ENCODE results near the gene ZNF132.
"Not testable (repeated sequence)": the region's sequence is repeated elsewhere in the genome, so short reads cannot be mapped to it uniquely, and the experiment has no call there.

Gene ZNF132

DNA sequence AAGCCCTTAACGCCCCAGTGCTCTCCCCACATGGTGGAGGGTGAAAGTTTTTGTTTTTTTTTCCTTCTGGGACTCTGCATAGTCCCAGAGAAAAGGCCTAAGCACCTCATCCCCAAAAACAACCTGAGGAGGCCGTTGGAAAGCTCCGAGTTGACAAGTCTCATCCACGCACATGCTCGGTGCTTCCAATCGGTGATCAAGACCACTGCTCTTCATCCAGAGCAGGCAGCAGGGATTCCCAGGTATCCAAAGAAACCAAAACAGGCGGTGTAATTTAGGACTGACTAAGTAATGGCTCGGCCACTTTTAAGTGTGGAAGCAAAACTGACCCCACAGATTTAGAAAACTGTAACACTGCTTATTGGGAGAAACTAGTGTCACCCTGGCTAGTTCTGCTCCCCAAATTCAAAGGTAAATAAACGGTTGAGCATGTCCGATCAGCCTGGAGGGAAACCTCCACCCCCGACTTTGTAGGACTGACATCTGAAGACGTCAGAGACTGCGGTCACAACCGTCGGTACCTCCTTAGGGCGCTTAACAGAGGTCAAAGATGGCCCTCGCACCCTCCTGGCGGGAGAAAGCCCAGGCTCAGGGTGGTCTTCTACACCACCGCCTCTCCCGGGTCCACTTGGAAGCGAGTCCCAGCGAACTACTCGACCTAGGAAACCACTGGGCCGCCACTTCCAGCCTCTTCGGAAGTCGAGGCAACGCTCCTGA lies 35.2 kb upstream of the ZNF132 start:
- TF ChIP-seq, protein P1, sequence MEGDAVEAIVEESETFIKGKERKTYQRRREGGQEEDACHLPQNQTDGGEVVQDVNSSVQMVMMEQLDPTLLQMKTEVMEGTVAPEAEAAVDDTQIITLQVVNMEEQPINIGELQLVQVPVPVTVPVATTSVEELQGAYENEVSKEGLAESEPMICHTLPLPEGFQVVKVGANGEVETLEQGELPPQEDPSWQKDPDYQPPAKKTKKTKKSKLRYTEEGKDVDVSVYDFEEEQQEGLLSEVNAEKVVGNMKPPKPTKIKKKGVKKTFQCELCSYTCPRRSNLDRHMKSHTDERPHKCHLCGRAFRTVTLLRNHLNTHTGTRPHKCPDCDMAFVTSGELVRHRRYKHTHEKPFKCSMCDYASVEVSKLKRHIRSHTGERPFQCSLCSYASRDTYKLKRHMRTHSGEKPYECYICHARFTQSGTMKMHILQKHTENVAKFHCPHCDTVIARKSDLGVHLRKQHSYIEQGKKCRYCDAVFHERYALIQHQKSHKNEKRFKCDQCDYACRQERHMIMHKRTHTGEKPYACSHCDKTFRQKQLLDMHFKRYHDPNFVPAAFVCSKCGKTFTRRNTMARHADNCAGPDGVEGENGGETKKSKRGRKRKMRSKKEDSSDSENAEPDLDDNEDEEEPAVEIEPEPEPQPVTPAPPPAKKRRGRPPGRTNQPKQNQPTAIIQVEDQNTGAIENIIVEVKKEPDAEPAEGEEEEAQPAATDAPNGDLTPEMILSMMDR (conservative IDR thresholded peaks at IDR 0.05; ENCODE audit: control insufficient read depth, insufficient read depth, low read depth, low read length) = no peak
- peak overlapping the region; percentile 72 for H3K4me3 ChIP-seq (ENCODE audit: control insufficient read depth, low read depth, low read length)
- peak; percentile 57 for DNase-seq (ENCODE audit: low read depth)

DNA sequence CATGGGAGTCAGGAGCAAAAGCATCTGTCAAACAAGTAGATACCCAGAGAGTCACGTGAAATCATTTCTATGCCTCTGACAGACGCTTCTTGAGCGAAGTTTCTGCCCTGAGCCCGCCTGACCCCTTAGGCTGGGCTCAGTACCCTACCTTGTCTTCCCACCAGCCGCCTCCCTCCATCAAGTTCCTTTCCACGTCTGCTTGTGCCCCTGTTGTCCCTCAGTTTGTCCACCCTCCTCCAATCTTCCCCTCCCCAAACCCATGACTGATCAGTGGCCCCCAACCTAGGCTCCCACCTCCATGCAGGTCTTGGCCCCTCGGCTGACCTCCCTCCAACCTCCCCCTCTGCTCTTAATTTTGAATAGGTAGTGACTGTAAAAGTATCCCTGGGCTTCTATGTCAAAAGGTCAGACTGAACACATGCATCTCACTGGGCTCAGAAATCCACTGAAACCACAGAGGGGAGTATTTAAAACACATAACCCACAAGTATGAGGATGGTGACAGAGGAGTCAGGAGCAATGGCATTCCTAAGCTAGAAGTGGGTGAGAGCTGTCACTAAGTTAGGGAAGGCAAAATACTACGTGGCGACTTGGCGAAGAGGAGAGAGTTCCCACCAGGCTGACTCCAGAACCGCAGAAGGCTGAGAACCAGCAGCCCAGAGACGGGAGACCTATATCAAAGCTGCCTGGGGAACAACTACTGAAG lies 34.5 kb upstream of the ZNF132 start:
- DNase-seq (ENCODE audit: low read depth) = peak; percentile 58
- H3K4me3 ChIP-seq (ENCODE audit: control insufficient read depth, low read depth, low read length) = no peak overlapping the region
- TF ChIP-seq, protein P1 (conservative IDR thresholded peaks at IDR 0.05; ENCODE audit: control insufficient read depth, insufficient read depth, low read depth, low read length) = no peak

DNA sequence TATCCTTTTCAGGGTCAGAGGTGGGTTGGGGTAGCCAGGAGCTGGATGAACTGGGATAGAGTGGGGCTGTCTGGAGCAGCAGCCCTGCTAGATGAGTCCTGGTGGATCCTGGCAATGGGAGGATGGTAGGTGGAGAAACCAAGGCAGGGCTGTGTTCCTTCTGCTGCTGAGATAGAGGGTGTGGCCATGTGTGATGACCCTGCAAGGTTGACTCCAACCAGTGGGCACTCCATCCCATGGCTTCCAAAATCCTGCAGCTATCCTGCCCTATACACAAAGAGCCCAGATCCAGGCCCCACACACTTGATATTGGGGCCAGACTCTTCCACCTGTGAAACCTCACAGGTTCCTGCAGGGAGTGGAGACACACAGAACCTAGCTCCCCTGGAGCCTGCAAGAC lies 33.8 kb upstream of the ZNF132 start:
- TF ChIP-seq, protein P1 (conservative IDR thresholded peaks at IDR 0.05; ENCODE audit: control insufficient read depth, insufficient read depth, low read depth, low read length) = no peak
- H3K4me3 ChIP-seq (ENCODE audit: control insufficient read depth, low read depth, low read length) = no peak overlapping the region

GRCh38 chr19:58471736-58472135 lies 31.8 kb upstream of the ZNF132 start:
- no peak for DNase-seq (ENCODE audit: low read depth)
- no peak overlapping the region for H3K4me3 ChIP-seq (ENCODE audit: control insufficient read depth, low read depth, low read length)
- TF ChIP-seq, protein P1 (conservative IDR thresholded peaks at IDR 0.05; ENCODE audit: control insufficient read depth, insufficient read depth, low read depth, low read length) = no peak

More for the DNA sequence above, 33.8 kb upstream of the ZNF132 start:
- no peak for DNase-seq (ENCODE audit: low read depth)

- not testable (repeated sequence) for DNase-seq (ENCODE audit: low read depth); H3K4me3 ChIP-seq (ENCODE audit: control insufficient read depth, low read depth, low read length)
Observed at GRCh38 chr19:58470837-58471543, 31.0 kb upstream of the ZNF132 start.

DNA sequence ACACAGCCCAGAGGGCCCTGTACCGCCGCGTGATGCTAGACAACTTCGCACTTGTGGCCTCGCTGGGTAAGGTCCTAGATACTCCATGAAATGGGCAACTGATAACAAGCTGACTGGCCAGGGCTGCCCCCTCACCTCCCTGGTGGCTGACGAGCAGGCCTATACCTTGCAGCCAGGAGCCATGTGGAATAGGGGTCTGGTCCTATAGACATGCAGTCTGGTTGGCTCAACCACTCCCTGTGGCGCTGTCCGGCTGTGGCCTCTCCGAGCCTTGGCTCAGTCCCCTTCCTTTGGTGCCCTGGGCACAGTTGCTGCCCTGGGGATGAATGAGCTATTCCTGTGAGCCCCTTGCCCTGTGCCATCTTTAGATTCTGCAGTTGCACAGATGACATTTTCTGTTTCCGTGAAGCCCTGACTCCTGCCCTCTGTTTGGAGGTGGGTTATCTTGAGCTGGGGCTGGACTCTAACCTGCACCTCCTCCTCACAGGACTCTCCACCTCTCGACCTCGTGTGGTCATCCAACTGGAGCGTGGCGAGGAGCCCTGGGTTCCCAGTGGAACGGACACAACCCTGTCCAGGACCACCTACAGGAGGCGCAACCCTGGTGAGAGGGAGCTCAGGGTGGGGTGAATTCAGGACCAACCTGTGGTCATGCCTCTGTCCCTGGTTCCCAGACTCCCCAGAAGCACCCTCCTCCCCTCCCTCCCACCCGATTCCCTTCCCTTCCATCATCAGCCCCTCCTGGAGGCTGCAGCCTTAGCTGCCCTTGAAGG lies 29.5 kb upstream of the ZNF132 start:
- TF ChIP-seq, protein P1 (conservative IDR thresholded peaks at IDR 0.05; ENCODE audit: control insufficient read depth, insufficient read depth, low read depth, low read length) = no peak
- no peak overlapping the region for H3K4me3 ChIP-seq (ENCODE audit: control insufficient read depth, low read depth, low read length)
- DNase-seq (ENCODE audit: low read depth) = no peak
